MCF 10A (cell line): Measurements from ENCODE around the gene CTSZ. TPM values are rescaled to one million over a fixed set of nuclear protein-coding genes. Genes with fewer than 3 reads are reported as not detected.
"Not testable (repeated sequence)": the region's sequence is repeated elsewhere in the genome, so short reads cannot be mapped to it uniquely, and the experiment has no call there.

Experiments used
- BruUV-seq: library from RNA; stranded (reverse); fragments of 400-500 nt; replicated peaks from 2 replicates; lab custom pipeline; 2021; lab: Mats Ljungman, UMichigan
- CTCF ChIA-PET: fragments of 300-600 bp; sonication (Branson Sonifier 250); formaldehyde crosslinking; extraction: SDS; loops from one replicate; lab custom pipeline; 2021; ENCODE audit warnings: antibody characterized with exemption, inconsistent platforms; lab: Yijun Ruan, JAX
- POLR2A ChIA-PET: fragments of 300-600, 350-650 bp; sonication (Branson Sonifier 250); formaldehyde crosslinking; extraction: SDS; loops from one replicate; lab custom pipeline; 2020; ENCODE audit warnings: antibody characterized with exemption, inconsistent platforms; lab: Yijun Ruan, JAX
- DNase-seq: peaks from one replicate; pipeline ENCODE4 v3.0.0-alpha.2; 2018; ENCODE audit not compliant: unreplicated experiment
- H3K27ac Mint-ChIP-seq: one replicate; pipeline ENCODE4 v1.8.0; 2022; ENCODE audit warnings: mild to moderate bottlenecking, low read depth, mixed read lengths; ENCODE audit not compliant: unreplicated experiment
- H3K27me3 Mint-ChIP-seq: one replicate; pipeline ENCODE4 v1.8.0; 2022; ENCODE audit warnings: mixed read lengths; ENCODE audit not compliant: insufficient read depth, unreplicated experiment
- H3K36me3 Mint-ChIP-seq: one replicate; pipeline ENCODE4 v1.8.0; 2022; ENCODE audit warnings: mild to moderate bottlenecking, moderate library complexity, mixed read lengths; ENCODE audit not compliant: insufficient read depth, unreplicated experiment
- H3K4me1 Mint-ChIP-seq: one replicate; pipeline ENCODE4 v1.8.0; 2022; ENCODE audit warnings: mixed read lengths; ENCODE audit not compliant: insufficient read depth, unreplicated experiment
- H3K4me3 Mint-ChIP-seq: one replicate; pipeline ENCODE4 v1.8.0; 2022; ENCODE audit warnings: mild to moderate bottlenecking, moderate library complexity, mixed read lengths; ENCODE audit not compliant: unreplicated experiment
- H3K9me3 Mint-ChIP-seq: one replicate; pipeline ENCODE4 v1.8.0; 2022; ENCODE audit warnings: mixed read lengths; ENCODE audit not compliant: unreplicated experiment
- CTCF ChIP-seq: fragments of 200-600 bp; IDR thresholded peaks from one replicate; pipeline ENCODE4 v1.8.0; 2022; ENCODE audit warnings: antibody characterized with exemption, mild to moderate bottlenecking; ENCODE audit not compliant: unreplicated experiment
- intact Hi-C: fragments of 100-400 bp; cut with micrococcal nuclease; formaldehyde crosslinking; loops from 2 replicates; pipeline ENCODE4 v1.14.1; 2022
- total RNA-seq: library from RNA; stranded (reverse); gene quantifications from 2 replicates; pipeline ENCODE4 v1.2.3, GENCODE V29; 2022

CTSZ gene
- total RNA-seq, 1 experiment from 2014 or later: 96.6 TPM

- Mint-ChIP-seq H3K4me3 (peak within 1 kb of the TSS; percentile 86), H3K27ac (peak within 1 kb of the TSS; percentile 90), H3K36me3 (peaks cover 32% of the 10 kb centered on the region), H3K9me3 (peaks cover 8% of the 10 kb centered on the region), H3K27me3 (no peaks in the 10 kb centered on the region), H3K4me1 (peaks cover 34% of the 10 kb centered on the region)
- BruUV-seq: no TSS peak
- TF ChIP-seq CTCF: no peak
- ChIA-PET CTCF (interaction anchor here (0.6 to 2.5 kb wide), 4 partner anchors 10 to 172 kb away, joined by 3 to 19 read pairs (median 6); partner anchors contain the start of gene ATP5F1E), POLR2A (interaction anchor here (0.9 to 4.9 kb wide), 13 partner anchors 11 to 654 kb away, joined by 3 to 107 read pairs (median 4); partner anchors contain the start of genes ATP5F1E, TUBB1 and VAPB)
- intact Hi-C loops: no loop called here
- DNase-seq: peak; percentile 43
Observed at GRCh38 chr20:59042151-59042795, 35.2 kb upstream of the CTSZ start, which contains the start of gene PRELID3B. PRELID3B (minus strand) TSS chr20:59042786; CDS start chr20:59042730, 56 bp downstream.

- H3K27me3 Mint-ChIP-seq, intact Hi-C loops, H3K9me3 Mint-ChIP-seq, DNase-seq, H3K27ac Mint-ChIP-seq: not testable (repeated sequence)
- CTCF ChIA-PET: interaction anchor here (0.6 to 2.5 kb wide), 3 partner anchors 10 to 1896 kb away, joined by 3 to 19 read pairs (median 7); partner anchors contain the start of gene ATP5F1E
- H3K36me3 Mint-ChIP-seq: peaks cover 40% of the 10 kb centered on the region
- POLR2A ChIA-PET: interaction anchor here (0.9 to 4.9 kb wide), 8 partner anchors 10 to 653 kb away, joined by 3 to 107 read pairs (median 4); partner anchors contain the start of genes ATP5F1E, TUBB1 and VAPB
- H3K4me1 Mint-ChIP-seq: peaks cover 34% of the 10 kb centered on the region
- peak overlapping the region; percentile 86 for H3K4me3 Mint-ChIP-seq
- TSS peak; percentile 26 for BruUV-seq
Observed at GRCh38 chr20:59041487-59041886, 34.4 kb upstream of the CTSZ start.

- peaks cover 48% of the 10 kb centered on the region for H3K36me3 Mint-ChIP-seq
- no TSS peak for BruUV-seq
- H3K9me3 Mint-ChIP-seq: peaks cover 8% of the 10 kb centered on the region
- intact Hi-C loops: no loop called here
- H3K27ac Mint-ChIP-seq: peak overlapping the region; percentile 72
- CTCF ChIA-PET: interaction anchor here (2.3 to 2.5 kb wide), 2 partner anchors 9 to 171 kb away, joined by 7 to 19 read pairs; partner anchors contain the start of gene ATP5F1E
- H3K4me3 Mint-ChIP-seq: peak overlapping the region; percentile 86
- DNase-seq: no peak
- peaks cover 34% of the 10 kb centered on the region for H3K4me1 Mint-ChIP-seq
- no peak for TF ChIP-seq CTCF
- POLR2A ChIA-PET: interaction anchor here (2.3 to 4.9 kb wide), 2 partner anchors 9 to 30 kb away, joined by 10 to 107 read pairs; partner anchors contain the start of gene ATP5F1E
- H3K27me3 Mint-ChIP-seq: no peaks in the 10 kb centered on the region
Observed at GRCh38 chr20:59040667-59041066, 33.6 kb upstream of the CTSZ start.

GRCh38 chr20:59039233-59039632 is 32.2 kb upstream of the CTSZ start:
- H3K4me1 Mint-ChIP-seq: peaks cover 34% of the 10 kb centered on the region
- ChIA-PET POLR2A (interaction anchor here (4.9 kb wide), 1 partner anchor 8 kb away, joined by 107 read pairs; the partner anchor contains the start of gene ATP5F1E), CTCF (no interaction called here)
- H3K9me3 Mint-ChIP-seq: peaks cover 8% of the 10 kb centered on the region
- peak overlapping the region; percentile 65 for H3K27ac Mint-ChIP-seq
- intact Hi-C loops: no loop called here
- TF ChIP-seq CTCF: no peak
- H3K36me3 Mint-ChIP-seq: peaks cover 62% of the 10 kb centered on the region
- H3K4me3 Mint-ChIP-seq: peak overlapping the region; percentile 86
- no TSS peak for BruUV-seq
- no peaks in the 10 kb centered on the region for H3K27me3 Mint-ChIP-seq
- DNase-seq: no peak
